Naive thymus-derived CD4-positive, alpha-beta T cell (primary cell): ENCODE measurements around the gene CRB2. TPM values are rescaled to one million over a fixed set of nuclear protein-coding genes. Genes with fewer than 3 reads are reported as not detected.

ENCODE experiments used
- ATAC-seq: fragments of 150-1000 bp; cut with Tn5 transposase; 2 replicates; pipeline ENCODE4 v1.10.0; 2021; ENCODE audit warnings: mild to moderate bottlenecking, moderate library complexity
- CTCF ChIA-PET: fragments of 350-600 bp; sonication (Branson Sonifier 250); formaldehyde crosslinking; loops from one replicate; lab custom pipeline; 2021; ENCODE audit warnings: antibody characterized with exemption; lab: Charles Lee
- POLR2A ChIA-PET: fragments of 350-600 bp; sonication (Branson Sonifier 250); formaldehyde crosslinking; loops from one replicate; lab custom pipeline; 2021; ENCODE audit warnings: antibody characterized with exemption, inconsistent platforms; lab: Charles Lee
- DNase-seq, 9 donors: peaks; one replicate each; pipeline versions ENCODE4 v3.0.0 to v3.0.0-alpha.2; 2020 to 2022; ENCODE audit warnings: mixed read lengths in 1 of 9
- H3K27ac ChIP-seq: one replicate; pipeline ENCODE4 v1.7.0; 2013; ENCODE audit warnings: mild to moderate bottlenecking, low read depth, low read length, moderate library complexity
- H3K27me3 ChIP-seq, 2 donors: one replicate each; pipeline ENCODE4 v1.7.0; 2013; ENCODE audit warnings: low read length in 2 of 2, mild to moderate bottlenecking in 2 of 2, moderate library complexity in 2 of 2; ENCODE audit not compliant: control insufficient read depth in 2 of 2, insufficient read depth in 2 of 2
- H3K36me3 ChIP-seq, 3 experiments: 1 replicate in 2 of 3; 2 replicates in 1 of 3; pipeline ENCODE4 v1.7.0; 2013; ENCODE audit warnings: low read length in 3 of 3, mild to moderate bottlenecking in 3 of 3, moderate library complexity in 1 of 3; ENCODE audit not compliant: insufficient read depth in 3 of 3, control insufficient read depth in 2 of 3
- H3K4me1 ChIP-seq, 2 donors: one replicate each; pipeline ENCODE4 v1.7.0; 2013; ENCODE audit warnings: low read length in 2 of 2, mild to moderate bottlenecking in 2 of 2, moderate library complexity in 1 of 2; ENCODE audit not compliant: control insufficient read depth in 2 of 2, insufficient read depth in 2 of 2
- H3K4me3 ChIP-seq: 2 replicates; pipeline ENCODE4 v1.7.0; 2013; ENCODE audit warnings: mild to moderate bottlenecking, low read length
- H3K9me3 ChIP-seq, 3 experiments: 1 replicate in 2 of 3; 2 replicates in 1 of 3; pipeline ENCODE4 v1.7.0; 2013; ENCODE audit warnings: low read length in 3 of 3; ENCODE audit not compliant: control insufficient read depth in 2 of 3
- H3K27ac Mint-ChIP-seq, 9 donors: one replicate each; pipeline ENCODE4 v1.8.0; 2020 to 2022; ENCODE audit warnings: mixed read lengths in 9 of 9, mild to moderate bottlenecking in 8 of 9, moderate library complexity in 5 of 9, inconsistent platforms in 2 of 9
- H3K27me3 Mint-ChIP-seq, 5 donors: one replicate each; pipeline ENCODE4 v1.8.0; 2021 to 2022; ENCODE audit warnings: mixed read lengths in 5 of 5, mild to moderate bottlenecking in 1 of 5
- H3K36me3 Mint-ChIP-seq, 5 donors: one replicate each; pipeline ENCODE4 v1.8.0; 2020 to 2022; ENCODE audit warnings: mixed read lengths in 5 of 5, mild to moderate bottlenecking in 3 of 5, inconsistent platforms in 1 of 5
- H3K4me1 Mint-ChIP-seq, 7 donors: one replicate each; pipeline ENCODE4 v1.8.0; 2020 to 2022; ENCODE audit warnings: mixed read lengths in 7 of 7, mild to moderate bottlenecking in 3 of 7, inconsistent platforms in 1 of 7
- H3K4me3 Mint-ChIP-seq, 10 donors: one replicate each; pipeline ENCODE4 v1.8.0; 2020 to 2022; ENCODE audit warnings: mild to moderate bottlenecking in 10 of 10, mixed read lengths in 10 of 10, moderate library complexity in 6 of 10, inconsistent platforms in 2 of 10
- H3K9me3 Mint-ChIP-seq, 11 donors: one replicate each; pipeline ENCODE4 v1.8.0; 2020 to 2022; ENCODE audit warnings: mixed read lengths in 11 of 11, mild to moderate bottlenecking in 4 of 11, inconsistent platforms in 1 of 11, moderate library complexity in 1 of 11
- intact Hi-C, 2 donors: fragments of 100-400 bp; cut with micrococcal nuclease; formaldehyde crosslinking; loops; one replicate each; pipeline ENCODE4 v1.15.1; 2023
- polyA plus RNA-seq, 2 donors: library from polyadenylated mRNA; unstranded; fragments of 300-500 nt; fragmentation: Illumina TruSeq; gene quantifications; one replicate each; pipeline ENCODE4 v1.2.3, GENCODE V29; 2021
- total RNA-seq, 6 experiments: library from RNA in 5 of 6; stranded (reverse) in 5 of 6; gene quantifications; 1 replicate in 5 of 6; 2 replicates in 1 of 6; pipeline ENCODE4 v1.2.3 and lab custom pipeline; 2021 to 2026

The CRB2 gene
- total and polyA plus RNA-seq, 7 experiments from 2014 or later = not detected

GRCh38 chr9:123349033-123349432 lies 7.0 kb upstream of the CRB2 start:
- H3K27ac ChIP-seq = no peak overlapping the region
- Mint-ChIP-seq H3K9me3 (no peaks in the 10 kb centered on the region), H3K27ac (no peak overlapping the region), H3K27me3 (peaks cover 0 to 9% (median 0%) of the 10 kb centered on the region in 5 donors), H3K36me3 (no peaks in the 10 kb centered on the region), H3K4me1 (peaks cover 0 to 5% (median 2%) of the 10 kb centered on the region in 7 donors), H3K4me3 (no peak overlapping the region)
- H3K4me1 ChIP-seq = no peaks in the 10 kb centered on the region
- ATAC-seq (no peak), DNase-seq (no peak)
- no peaks in the 10 kb centered on the region for H3K9me3 ChIP-seq
- CTCF ChIA-PET = interaction anchor here (0.7 to 3.0 kb wide), 17 partner anchors 9 to 470 kb away, joined by 3 to 38 read pairs (median 5); no protein-coding TSS in a partner anchor
- no peaks in the 10 kb centered on the region for H3K27me3 ChIP-seq
- POLR2A ChIA-PET = interaction anchor here (0.7 to 1.1 kb wide), 3 partner anchors 10 to 26 kb away, joined by 3 to 6 read pairs (median 3); no protein-coding TSS in a partner anchor
- intact Hi-C loops = loop anchor here (2.0 to 10.0 kb wide), 3 partner anchors 358 to 1254 kb away; partner anchors contain the start of gene TTLL11 (in 1 of the 2)
- no peaks in the 10 kb centered on the region for H3K36me3 ChIP-seq
- no peak overlapping the region for H3K4me3 ChIP-seq

GRCh38 chr9:123349691-123350480 lies 6.1 kb upstream of the CRB2 start:
- H3K4me1 ChIP-seq = no peaks in the 10 kb centered on the region

GRCh38 chr9:123350590-123351310 lies 5.2 kb upstream of the CRB2 start:
- no peaks in the 10 kb centered on the region for H3K9me3 ChIP-seq
- DNase-seq (no peak), ATAC-seq (no peak)
- H3K27ac ChIP-seq = no peak overlapping the region
- Mint-ChIP-seq H3K27me3 (peaks cover 0 to 11% (median 0%) of the 10 kb centered on the region in 5 donors), H3K4me3 (no peak overlapping the region), H3K27ac (peak overlapping the region in 1 of 9 donors; percentile 14), H3K4me1 (peaks cover 0 to 8% (median 5%) of the 10 kb centered on the region in 7 donors), H3K9me3 (no peaks in the 10 kb centered on the region), H3K36me3 (no peaks in the 10 kb centered on the region)
- H3K4me1 ChIP-seq = no peaks in the 10 kb centered on the region
- CTCF ChIA-PET = interaction anchor here (1.2 to 3.0 kb wide), 12 partner anchors 9 to 472 kb away, joined by 3 to 38 read pairs (median 8); no protein-coding TSS in a partner anchor
- POLR2A ChIA-PET = no interaction called here
- no peaks in the 10 kb centered on the region for H3K36me3 ChIP-seq
- no peak overlapping the region for H3K4me3 ChIP-seq
- intact Hi-C loops = loop anchor here (1.0 to 10.0 kb wide), 12 partner anchors 82 to 886 kb away; partner anchors contain the start of gene STRBP (in 1 of the 2)
- no peaks in the 10 kb centered on the region for H3K27me3 ChIP-seq

More at GRCh38 chr9:123349691-123350480, 6.1 kb upstream of the CRB2 start:
- Mint-ChIP-seq H3K4me1 (peaks cover 0 to 5% (median 4%) of the 10 kb centered on the region in 7 donors), H3K4me3 (no peak overlapping the region), H3K36me3 (no peaks in the 10 kb centered on the region), H3K27me3 (peaks cover 0 to 9% (median 0%) of the 10 kb centered on the region in 5 donors), H3K9me3 (no peaks in the 10 kb centered on the region), H3K27ac (peak overlapping the region in 2 of 9 donors; percentile 34 to 35)
- intact Hi-C loops = loop anchor here (1.0 to 10.0 kb wide), 15 partner anchors 82 to 1255 kb away; partner anchors contain the start of genes STRBP (in 1 of the 2) and TTLL11 (in 1 of the 2)
- Histone ChIP-seq H3K9me3 (no peaks in the 10 kb centered on the region), H3K4me3 (no peak overlapping the region), H3K27me3 (no peaks in the 10 kb centered on the region), H3K36me3 (no peaks in the 10 kb centered on the region), H3K27ac (no peak overlapping the region)
- CTCF ChIA-PET = interaction anchor here (0.6 to 3.0 kb wide), 28 partner anchors 8 to 471 kb away, joined by 3 to 38 read pairs (median 4); no protein-coding TSS in a partner anchor
- ATAC-seq (peak; percentile 85), DNase-seq (peak; percentile 33 to 80 (median 65))
- POLR2A ChIA-PET = interaction anchor here (0.8 kb wide), 1 partner anchor 27 kb away, joined by 3 read pairs; no protein-coding TSS in a partner anchor

GRCh38 chr9:123353041-123353440 lies 3.0 kb upstream of the CRB2 start:
- DNase-seq (no peak), ATAC-seq (no peak)
- Mint-ChIP-seq H3K27me3 (peaks cover 0 to 11% (median 0%) of the 10 kb centered on the region in 5 donors), H3K27ac (peak overlapping the region in 1 of 9 donors; percentile 43), H3K9me3 (no peaks in the 10 kb centered on the region), H3K36me3 (no peaks in the 10 kb centered on the region), H3K4me1 (peaks cover 0 to 8% (median 5%) of the 10 kb centered on the region in 7 donors), H3K4me3 (no peak overlapping the region)
- CTCF ChIA-PET = interaction anchor here (0.9 kb wide), 1 partner anchor 42 kb away, joined by 3 read pairs; no protein-coding TSS in a partner anchor
- no peak overlapping the region for H3K4me3 ChIP-seq
- H3K27me3 ChIP-seq = no peaks in the 10 kb centered on the region
- H3K9me3 ChIP-seq = no peaks in the 10 kb centered on the region
- intact Hi-C loops = loop anchor here (5.0 to 10.0 kb wide), 4 partner anchors 126 to 538 kb away; no protein-coding TSS in a partner anchor
- H3K27ac ChIP-seq = no peak overlapping the region
- H3K36me3 ChIP-seq = no peaks in the 10 kb centered on the region
- H3K4me1 ChIP-seq = no peaks in the 10 kb centered on the region
- POLR2A ChIA-PET = no interaction called here

GRCh38 chr9:123353984-123354591 lies 1.9 kb upstream of the CRB2 start:
- peaks cover 0 to 18% (median 11%) of the 10 kb centered on the region in 7 donors for H3K4me1 Mint-ChIP-seq
- intact Hi-C loops = loop anchor here (1.0 to 10.0 kb wide), 5 partner anchors 31 to 539 kb away; no protein-coding TSS in a partner anchor
- no peaks in the 10 kb centered on the region for H3K9me3 ChIP-seq
- H3K4me1 ChIP-seq = no peaks in the 10 kb centered on the region
- no peaks in the 10 kb centered on the region for H3K36me3 Mint-ChIP-seq
- H3K4me3 Mint-ChIP-seq = peak overlapping the region in 1 of 10 donors; percentile 39
- H3K27ac ChIP-seq = no peak overlapping the region
- H3K27me3 ChIP-seq = no peaks in the 10 kb centered on the region
- H3K9me3 Mint-ChIP-seq = no peaks in the 10 kb centered on the region
- ChIA-PET POLR2A (no interaction called here), CTCF (interaction anchor here (0.6 to 1.5 kb wide), 4 partner anchors 47 to 776 kb away, joined by 3 to 5 read pairs (median 3); no protein-coding TSS in a partner anchor)
- H3K36me3 ChIP-seq = no peaks in the 10 kb centered on the region
- peaks cover 0 to 11% (median 0%) of the 10 kb centered on the region in 5 donors for H3K27me3 Mint-ChIP-seq
- no peak overlapping the region for H3K4me3 ChIP-seq
- no peak overlapping the region for H3K27ac Mint-ChIP-seq
- ATAC-seq (peak; percentile 73), DNase-seq (peak in 8 of 9 donors; percentile 24 to 66 (median 44))
